ENCODE data around the gene PTGFRN. TPM values are rescaled to one million over a fixed set of nuclear protein-coding genes. Genes with fewer than 3 reads are reported as not detected.

Gene PTGFRN
- total RNA-seq, 1 donor, result 40.2 TPM

- no peak overlapping the region for H2AFZ ChIP-seq (ENCODE audit: low read length)
- peaks cover 3% of the 10 kb centered on the region for H3K27me3 ChIP-seq (ENCODE audit: insufficient read depth, low read length)
- H3K4me3 ChIP-seq (ENCODE audit: insufficient read depth, low read length), result no peak overlapping the region
- no peak overlapping the region for H3K27ac ChIP-seq (ENCODE audit: low read depth, low read length)
- no peak for DNase-seq (ENCODE audit: insufficient read length, low spot score, missing footprints)
- H4K20me1 ChIP-seq (ENCODE audit: insufficient read depth, low read length), result no peaks in the 10 kb centered on the region
- H3K4me2 ChIP-seq (ENCODE audit: insufficient read depth, low read length), result no peak overlapping the region
- no peaks in the 10 kb centered on the region for H3K79me2 ChIP-seq (ENCODE audit: insufficient read depth, low read length)
- no peaks in the 10 kb centered on the region for H3K4me1 ChIP-seq (ENCODE audit: insufficient read depth, low read length)
- H3K36me3 ChIP-seq (ENCODE audit: insufficient read depth, low read length), result no peaks in the 10 kb centered on the region
- TF ChIP-seq, protein P1, sequence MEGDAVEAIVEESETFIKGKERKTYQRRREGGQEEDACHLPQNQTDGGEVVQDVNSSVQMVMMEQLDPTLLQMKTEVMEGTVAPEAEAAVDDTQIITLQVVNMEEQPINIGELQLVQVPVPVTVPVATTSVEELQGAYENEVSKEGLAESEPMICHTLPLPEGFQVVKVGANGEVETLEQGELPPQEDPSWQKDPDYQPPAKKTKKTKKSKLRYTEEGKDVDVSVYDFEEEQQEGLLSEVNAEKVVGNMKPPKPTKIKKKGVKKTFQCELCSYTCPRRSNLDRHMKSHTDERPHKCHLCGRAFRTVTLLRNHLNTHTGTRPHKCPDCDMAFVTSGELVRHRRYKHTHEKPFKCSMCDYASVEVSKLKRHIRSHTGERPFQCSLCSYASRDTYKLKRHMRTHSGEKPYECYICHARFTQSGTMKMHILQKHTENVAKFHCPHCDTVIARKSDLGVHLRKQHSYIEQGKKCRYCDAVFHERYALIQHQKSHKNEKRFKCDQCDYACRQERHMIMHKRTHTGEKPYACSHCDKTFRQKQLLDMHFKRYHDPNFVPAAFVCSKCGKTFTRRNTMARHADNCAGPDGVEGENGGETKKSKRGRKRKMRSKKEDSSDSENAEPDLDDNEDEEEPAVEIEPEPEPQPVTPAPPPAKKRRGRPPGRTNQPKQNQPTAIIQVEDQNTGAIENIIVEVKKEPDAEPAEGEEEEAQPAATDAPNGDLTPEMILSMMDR (IDR thresholded peaks at IDR 0.05; ENCODE audit: extremely low read depth, low read depth, low read length), result no peak
- H3K9me3 ChIP-seq (ENCODE audit: low read depth, low read length), result no peaks in the 10 kb centered on the region
These were observed 20.3 kb upstream of the PTGFRN start for GRCh38 chr1:116889380-116889779.

DNA sequence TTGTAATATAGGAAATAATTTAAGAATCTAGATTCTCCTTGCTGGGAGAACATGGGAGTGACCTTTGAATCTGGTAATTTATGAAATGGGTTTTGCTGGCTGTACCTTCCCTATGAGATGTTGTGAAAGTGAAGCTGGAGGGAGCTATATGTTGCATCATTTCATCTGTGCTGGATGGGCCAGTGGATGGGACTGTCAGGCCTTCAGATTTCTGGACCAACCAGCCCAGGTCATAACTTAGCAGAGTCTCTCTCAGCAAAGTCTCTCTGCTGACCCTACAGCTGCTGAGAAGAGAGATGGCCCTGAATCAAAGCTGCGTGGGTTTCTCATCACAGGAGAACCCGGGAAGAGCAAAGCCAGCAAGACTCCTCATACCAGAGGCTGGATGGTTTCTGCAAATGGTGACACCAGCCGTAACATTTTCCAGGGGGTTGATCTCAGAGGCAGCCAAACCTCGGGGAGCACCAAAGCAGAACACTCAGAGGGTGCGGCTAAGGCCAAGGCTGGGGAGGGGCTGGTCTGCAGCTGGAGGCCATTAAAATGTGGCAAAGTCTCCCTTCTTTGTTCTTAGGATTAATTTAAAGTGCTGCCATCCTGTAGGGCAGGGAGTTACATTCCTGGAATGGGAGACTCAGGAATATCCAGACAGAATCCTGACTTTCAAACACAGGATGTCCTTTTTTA lies 18.2 kb upstream of the PTGFRN start:
- H3K79me2 ChIP-seq (ENCODE audit: insufficient read depth, low read length), result no peaks in the 10 kb centered on the region
- no peak for DNase-seq (ENCODE audit: insufficient read length, low spot score, missing footprints)

DNA sequence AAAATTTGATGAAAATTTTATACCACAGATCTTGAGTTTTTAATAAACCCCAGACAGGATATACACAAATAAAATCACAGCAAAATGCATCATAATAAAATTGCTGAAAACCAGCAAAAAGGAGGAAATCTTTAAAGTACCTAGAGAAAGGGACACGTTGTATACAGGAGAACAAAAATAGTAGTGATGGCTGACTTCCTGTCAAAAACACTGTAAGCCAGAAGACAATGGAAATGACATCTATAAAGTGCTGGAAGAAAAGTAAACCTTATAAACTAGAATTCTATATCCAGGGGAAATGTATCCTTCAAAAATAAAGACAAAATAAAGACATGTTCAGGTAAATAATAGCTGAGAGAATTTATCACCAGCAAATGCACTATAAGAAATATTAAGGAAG lies 14.6 kb upstream of the PTGFRN start:
- no peak overlapping the region for H3K4me3 ChIP-seq (ENCODE audit: insufficient read depth, low read length)
- no peaks in the 10 kb centered on the region for H3K36me3 ChIP-seq (ENCODE audit: insufficient read depth, low read length)
- no peak overlapping the region for H3K4me2 ChIP-seq (ENCODE audit: insufficient read depth, low read length)
- H3K9me3 ChIP-seq (ENCODE audit: low read depth, low read length), result no peaks in the 10 kb centered on the region
- TF ChIP-seq, protein P1 (IDR thresholded peaks at IDR 0.05; ENCODE audit: extremely low read depth, low read depth, low read length), result no peak
- H3K4me1 ChIP-seq (ENCODE audit: insufficient read depth, low read length), result no peaks in the 10 kb centered on the region
- no peak overlapping the region for H3K27ac ChIP-seq (ENCODE audit: low read depth, low read length)
- no peak overlapping the region for H2AFZ ChIP-seq (ENCODE audit: low read length)
- no peak for DNase-seq (ENCODE audit: insufficient read length, low spot score, missing footprints)
- H4K20me1 ChIP-seq (ENCODE audit: insufficient read depth, low read length), result no peaks in the 10 kb centered on the region
- no peaks in the 10 kb centered on the region for H3K79me2 ChIP-seq (ENCODE audit: insufficient read depth, low read length)
- peaks cover 3% of the 10 kb centered on the region for H3K27me3 ChIP-seq (ENCODE audit: insufficient read depth, low read length)

More for the DNA sequence above, 18.2 kb upstream of the PTGFRN start:
- Histone ChIP-seq H3K36me3 (ENCODE audit: insufficient read depth, low read length) (no peaks in the 10 kb centered on the region), H3K27me3 (ENCODE audit: insufficient read depth, low read length) (peaks cover 3% of the 10 kb centered on the region), H3K9me3 (ENCODE audit: low read depth, low read length) (no peaks in the 10 kb centered on the region), H3K4me1 (ENCODE audit: insufficient read depth, low read length) (no peaks in the 10 kb centered on the region), H4K20me1 (ENCODE audit: insufficient read depth, low read length) (no peaks in the 10 kb centered on the region), H3K4me2 (ENCODE audit: insufficient read depth, low read length) (no peak overlapping the region), H3K4me3 (ENCODE audit: insufficient read depth, low read length) (no peak overlapping the region), H2AFZ (ENCODE audit: low read length) (no peak overlapping the region), H3K27ac (ENCODE audit: low read depth, low read length) (no peak overlapping the region)
- TF ChIP-seq, protein P1 (IDR thresholded peaks at IDR 0.05; ENCODE audit: extremely low read depth, low read depth, low read length), result no peak

DNA sequence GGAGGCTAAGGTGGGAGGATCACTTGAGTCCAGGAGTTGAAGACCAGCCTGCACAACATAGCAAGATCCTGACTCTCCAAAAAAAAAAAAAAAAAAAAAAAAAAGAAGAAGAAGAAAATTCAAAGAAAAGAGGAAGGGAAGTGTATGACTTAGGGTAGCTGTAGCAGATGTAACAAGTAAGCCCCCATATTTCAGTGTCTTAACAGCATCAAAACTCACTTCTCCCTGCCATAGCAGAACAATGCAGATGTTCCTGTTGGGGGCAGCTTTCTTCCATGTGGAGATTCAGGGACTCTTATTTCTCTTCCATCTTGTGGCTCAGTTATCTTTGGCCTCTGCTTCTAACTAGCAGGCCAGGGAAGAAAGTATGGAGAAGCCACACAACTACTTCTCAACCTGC lies 10.2 kb upstream of the PTGFRN start:
- Histone ChIP-seq H3K4me2 (ENCODE audit: insufficient read depth, low read length) (no peak overlapping the region), H3K4me1 (ENCODE audit: insufficient read depth, low read length) (no peaks in the 10 kb centered on the region), H3K36me3 (ENCODE audit: insufficient read depth, low read length) (no peaks in the 10 kb centered on the region), H3K9me3 (ENCODE audit: low read depth, low read length) (no peaks in the 10 kb centered on the region), H3K27me3 (ENCODE audit: insufficient read depth, low read length) (peaks cover 19% of the 10 kb centered on the region), H2AFZ (ENCODE audit: low read length) (no peak overlapping the region), H3K79me2 (ENCODE audit: insufficient read depth, low read length) (no peaks in the 10 kb centered on the region), H4K20me1 (ENCODE audit: insufficient read depth, low read length) (no peaks in the 10 kb centered on the region), H3K27ac (ENCODE audit: low read depth, low read length) (no peak overlapping the region), H3K4me3 (ENCODE audit: insufficient read depth, low read length) (no peak overlapping the region)
- DNase-seq (ENCODE audit: insufficient read length, low spot score, missing footprints), result no peak
- TF ChIP-seq, protein P1 (IDR thresholded peaks at IDR 0.05; ENCODE audit: extremely low read depth, low read depth, low read length), result no peak

All from osteoblast (primary cell).